Fibroblast of lung (primary cell): ENCODE data around the gene TTLL10. TPM values are rescaled to one million over a fixed set of nuclear protein-coding genes. Genes with fewer than 3 reads are reported as not detected.
"Not testable (repeated sequence)": the region's sequence is repeated elsewhere in the genome, so short reads cannot be mapped to it uniquely, and the experiment has no call there.

Source experiments
- DNase-seq, 2 donors: peaks; one replicate each; pipeline versions ENCODE4 v3.0.0 to v3.0.0-alpha.2; 2010; ENCODE audit warnings: low read depth in 2 of 2
- H2AFZ ChIP-seq: 2 replicates; pipeline ENCODE4 v1.5.1; 2012; ENCODE audit warnings: low read length, control low read depth, inconsistent platforms
- H3K27ac ChIP-seq: 2 replicates; pipeline ENCODE4 v1.5.1; 2011; ENCODE audit warnings: low read length, control low read depth; ENCODE audit not compliant: insufficient read depth
- H3K27me3 ChIP-seq: 2 replicates; pipeline ENCODE4 v1.5.1; 2011; ENCODE audit warnings: mild to moderate bottlenecking, low read length; ENCODE audit not compliant: control insufficient read depth, insufficient read depth
- H3K36me3 ChIP-seq: 2 replicates; pipeline ENCODE4 v1.5.1; 2011; ENCODE audit warnings: low read length; ENCODE audit not compliant: control insufficient read depth, insufficient read depth
- H3K4me1 ChIP-seq: 2 replicates; pipeline ENCODE4 v1.5.1; 2011; ENCODE audit warnings: low read length; ENCODE audit not compliant: control insufficient read depth, insufficient read depth; ENCODE audit errors: extremely low read depth
- H3K4me2 ChIP-seq: 2 replicates; pipeline ENCODE4 v1.5.1; 2011; ENCODE audit warnings: low read length, control low read depth; ENCODE audit not compliant: insufficient read depth; ENCODE audit errors: extremely low read depth
- H3K4me3 ChIP-seq, 4 experiments: fragments of 200-600 bp in 1 of 4; sonication (generic) in 1 of 4; replicated peaks in 1 of 4; 2 replicates each; pipeline ENCODE4 v1.5.1; 2011 to 2016; ENCODE audit warnings: low read length in 4 of 4, low read depth in 3 of 4, mild to moderate bottlenecking in 3 of 4, control low read depth in 2 of 4, inconsistent platforms in 1 of 4, mixed read lengths in 1 of 4; ENCODE audit not compliant: insufficient read depth in 1 of 4; ENCODE audit errors: control extremely low read depth in 1 of 4
- H3K79me2 ChIP-seq: 2 replicates; pipeline ENCODE4 v1.5.1; 2012; ENCODE audit warnings: mild to moderate bottlenecking, low read length, inconsistent platforms; ENCODE audit not compliant: control insufficient read depth, insufficient read depth
- H3K9ac ChIP-seq: 2 replicates; pipeline ENCODE4 v1.5.1; 2011; ENCODE audit warnings: mild to moderate bottlenecking, low read length, control low read depth; ENCODE audit not compliant: insufficient read depth
- H3K9me3 ChIP-seq: 2 replicates; pipeline ENCODE4 v1.5.1; 2012; ENCODE audit warnings: low read depth, low read length; ENCODE audit not compliant: control insufficient read depth, insufficient read depth
- H4K20me1 ChIP-seq: 2 replicates; pipeline ENCODE4 v1.5.1; 2011; ENCODE audit warnings: low read length; ENCODE audit not compliant: control insufficient read depth, insufficient read depth; ENCODE audit errors: extremely low read depth
- CTCF ChIP-seq, 2 donors: IDR thresholded peaks in 1 of 2; conservative IDR thresholded peaks in 1 of 2; 1 replicate in 1 of 2; 2 replicates in 1 of 2; pipeline ENCODE4 v1.5.1; 2011 to 2012; ENCODE audit warnings: low read length in 2 of 2, control low read depth in 1 of 2, inconsistent platforms in 1 of 2, low read depth in 1 of 2, mild to moderate bottlenecking in 1 of 2
- EZH2 ChIP-seq: IDR thresholded peaks from 2 replicates; pipeline ENCODE4 v1.5.1; 2012; ENCODE audit warnings: low read length, control low read depth, mild to moderate bottlenecking; ENCODE audit errors: missing control alignments
- polyA plus RNA-seq, 2 donors: library from polyadenylated mRNA; depleted of rRNA in 1 of 2; stranded (reverse) in 1 of 2; unstranded in 1 of 2; fragments of >200 nt; gene quantifications; 2 replicates each; pipeline ENCODE4 v1.2.1, GENCODE V29; 2011 to 2012; ENCODE audit warnings: missing spikeins in 1 of 2
- total RNA-seq: library from RNA; depleted of rRNA; stranded (reverse); fragments of >200 nt; gene quantifications from 2 replicates; pipeline ENCODE4 v1.2.1, GENCODE V29; 2014

Gene TTLL10
- total and polyA plus RNA-seq, 2 donors (not counting 1 experiment from before 2014, with no cell fraction given): not detected

GRCh38 chr1:1189111-1189510, 15.4 kb downstream of the TTLL10 start:
- Histone ChIP-seq H3K36me3 (no peaks in the 10 kb centered on the region), H3K9ac (no peak overlapping the region), H3K27me3 (no peaks in the 10 kb centered on the region), H3K4me1 (no peaks in the 10 kb centered on the region), H3K27ac (no peak overlapping the region), H4K20me1 (no peaks in the 10 kb centered on the region), H3K79me2 (no peaks in the 10 kb centered on the region), H3K4me2 (no peak overlapping the region), H3K4me3 (no peak overlapping the region), H3K9me3 (no peaks in the 10 kb centered on the region), H2AFZ (no peak overlapping the region)
- no peak for DNase-seq
- TF ChIP-seq CTCF (conservative IDR thresholded peaks at IDR 0.05 in 1 of 2, IDR thresholded peaks at IDR 0.05 in 1 of 2; ENCODE audit: low read depth in 1 of 2, low read length in 2 of 2): no peak
- TF ChIP-seq EZH2: no peak

GRCh38 chr1:1191734-1192133, 18.1 kb downstream of the TTLL10 start:
- Histone ChIP-seq H3K79me2 (no peaks in the 10 kb centered on the region), H3K4me3 (no peak overlapping the region), H3K27ac (no peak overlapping the region), H4K20me1 (no peaks in the 10 kb centered on the region), H3K9me3 (no peaks in the 10 kb centered on the region), H3K27me3 (no peaks in the 10 kb centered on the region), H2AFZ (no peak overlapping the region), H3K4me1 (no peaks in the 10 kb centered on the region), H3K36me3 (no peaks in the 10 kb centered on the region), H3K4me2 (no peak overlapping the region), H3K9ac (no peak overlapping the region)
- TF ChIP-seq EZH2 (no peak), CTCF (conservative IDR thresholded peaks at IDR 0.05 in 1 of 2, IDR thresholded peaks at IDR 0.05 in 1 of 2; ENCODE audit: low read depth in 1 of 2, low read length in 2 of 2) (no peak)
- no peak for DNase-seq

- Histone ChIP-seq H3K4me1 (no peaks in the 10 kb centered on the region), H3K27ac (no peak overlapping the region), H3K4me2 (no peak overlapping the region), H3K36me3 (no peaks in the 10 kb centered on the region), H3K9me3 (no peaks in the 10 kb centered on the region), H3K79me2 (no peaks in the 10 kb centered on the region), H3K27me3 (no peaks in the 10 kb centered on the region), H2AFZ (no peak overlapping the region), H4K20me1 (no peaks in the 10 kb centered on the region), H3K4me3 (no peak overlapping the region), H3K9ac (no peak overlapping the region)
- DNase-seq: peak in 1 of 2 donors; percentile 28
- TF ChIP-seq EZH2: no peak
- TF ChIP-seq CTCF (conservative IDR thresholded peaks at IDR 0.05 in 1 of 2, IDR thresholded peaks at IDR 0.05 in 1 of 2; ENCODE audit: low read depth in 1 of 2, low read length in 2 of 2): no peak
Measured at GRCh38 chr1:1194723-1195122, 21.0 kb downstream of the TTLL10 start.

- not testable (repeated sequence) for H3K4me3 ChIP-seq, H3K4me2 ChIP-seq, H2AFZ ChIP-seq, H3K27me3 ChIP-seq, H3K27ac ChIP-seq, H3K9me3 ChIP-seq, H3K79me2 ChIP-seq, H3K4me1 ChIP-seq, H3K36me3 ChIP-seq, H3K9ac ChIP-seq, H4K20me1 ChIP-seq, DNase-seq
Measured at GRCh38 chr1:1195726-1196125, 22.0 kb downstream of the TTLL10 start.
